ENCODE results near the gene SPTBN1. TPM values are rescaled to one million over a fixed set of nuclear protein-coding genes. Genes with fewer than 3 reads are reported as not detected.

The SPTBN1 gene
- total and polyA plus RNA-seq, 2 of the 13 experiments (the other 11 are each of a cell fraction or from before 2014, with no cell fraction given): 123 to 299 TPM

DNA sequence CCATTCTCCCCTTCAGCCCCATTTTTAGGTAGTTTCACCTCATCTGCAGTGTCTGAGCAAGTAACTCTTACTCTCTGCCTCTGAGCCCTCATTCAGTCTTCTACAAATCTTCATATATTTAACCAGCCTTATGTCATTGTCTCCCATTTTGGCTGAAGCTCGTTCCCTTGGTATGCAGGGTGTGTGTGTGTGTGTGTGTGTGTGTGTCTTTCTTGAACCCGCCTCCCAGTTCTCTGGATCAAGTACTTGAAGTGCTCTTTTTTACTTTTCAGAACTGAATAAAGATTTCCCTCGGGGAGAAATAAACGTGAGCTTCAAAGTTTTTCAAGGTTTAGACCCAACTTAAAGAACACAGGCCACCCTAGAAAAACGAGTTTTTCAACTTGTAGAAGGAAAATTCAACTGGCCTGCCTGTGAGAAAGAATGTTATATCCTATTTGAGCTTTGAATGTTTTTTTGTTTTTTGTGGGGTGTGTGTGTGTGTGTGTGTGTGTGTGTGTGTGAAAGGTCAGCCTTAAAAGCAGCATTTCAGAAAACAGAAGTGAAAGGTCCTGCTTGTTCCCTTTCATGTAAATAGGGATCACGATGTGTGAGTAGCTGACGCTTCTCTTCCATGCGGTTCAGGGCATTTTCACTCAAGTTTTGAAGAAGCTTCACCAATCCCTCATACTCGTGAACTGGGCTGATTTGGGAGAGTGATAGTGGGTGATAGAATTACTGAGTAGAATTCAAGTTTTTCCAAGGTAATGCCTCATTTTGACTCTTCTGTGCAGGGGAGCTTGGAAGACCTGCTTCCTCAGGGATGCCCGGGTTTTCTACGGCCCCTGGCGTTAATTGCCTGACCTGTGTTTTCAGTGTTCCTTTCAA, 216.7 kb downstream of the SPTBN1 start:
- in situ Hi-C loops (cut with HindIII; ENCODE audit: extremely low pct_ligation_motif_present, low pct_unique_long_range_greater_than_20kb) (no loop called here), intact Hi-C loops (cut with micrococcal nuclease; ENCODE audit: unreplicated experiment) (no loop called here)
- H3K4me1 ChIP-seq (ENCODE audit: insufficient read depth, low read length): peaks cover 60% of the 10 kb centered on the region
- no peaks in the 10 kb centered on the region for H4K20me1 ChIP-seq (ENCODE audit: insufficient read depth, low read length)
- H3K4me3 ChIP-seq (replicated peaks in 1 of 3; ENCODE audit: insufficient read depth in 1 of 3, low read depth in 2 of 3, low read length in 3 of 3): no peak overlapping the region
- H3K4me2 ChIP-seq (ENCODE audit: low read depth, low read length): no peak overlapping the region
- peaks cover 7 to 22% of the 10 kb centered on the region in 2 experiments for H3K36me3 ChIP-seq (replicated peaks in 1 of 2; ENCODE audit: control insufficient read depth in 1 of 2, insufficient read depth in 2 of 2, low read length in 2 of 2)
- no peak overlapping the region for H3K27ac ChIP-seq (ENCODE audit: extremely low read length, insufficient read depth, low read length)
- no peak overlapping the region for H3K9ac ChIP-seq (ENCODE audit: insufficient read depth, low read depth, low read length)
- DNase-seq (ENCODE audit: low spot score) (no peak), ATAC-seq (no peak), FAIRE-seq (no peak)
- no peaks in the 10 kb centered on the region for H3K9me3 ChIP-seq (ENCODE audit: low read length)
- H2AFZ ChIP-seq (ENCODE audit: low read length): no peak overlapping the region
- ChIA-PET POLR2A (no interaction called here), CTCF (ENCODE audit: low intra/inter-chr PET ratio, low total read pairs) (no interaction called here)
- TF ChIP-seq PAF1 (CRISPR knock-in tag; IDR thresholded peaks at IDR 0.05): peak; percentile 27; the same call in 1 of the 2 replicates
- TF ChIP-seq KDM5A (IDR thresholded peaks at IDR 0.05; ENCODE audit: borderline replicate concordance, low read length): no peak
- TF ChIP-seq ZNF160 (CRISPR knock-in tag; IDR thresholded peaks at IDR 0.05): no peak
- TF ChIP-seq NR2F1 (CRISPR knock-in tag; IDR thresholded peaks at IDR 0.05): 0 out of 4 replicates have a peak, but pooled peaks of 1 of the 2 experiments have one; percentile 17
- H3K27me3 ChIP-seq (ENCODE audit: control insufficient read depth in 1 of 2, insufficient read depth in 2 of 2, low read length in 2 of 2): no peaks in the 10 kb centered on the region
- no TSS peak for BruUV-seq (replicated peaks)
- H3K79me2 ChIP-seq (ENCODE audit: insufficient read depth, low read length): no peaks in the 10 kb centered on the region
- 90% methylated on average over 12 of the region's 12 CpGs for WGBS (ENCODE audit: low lambda C conversion rate)

DNA sequence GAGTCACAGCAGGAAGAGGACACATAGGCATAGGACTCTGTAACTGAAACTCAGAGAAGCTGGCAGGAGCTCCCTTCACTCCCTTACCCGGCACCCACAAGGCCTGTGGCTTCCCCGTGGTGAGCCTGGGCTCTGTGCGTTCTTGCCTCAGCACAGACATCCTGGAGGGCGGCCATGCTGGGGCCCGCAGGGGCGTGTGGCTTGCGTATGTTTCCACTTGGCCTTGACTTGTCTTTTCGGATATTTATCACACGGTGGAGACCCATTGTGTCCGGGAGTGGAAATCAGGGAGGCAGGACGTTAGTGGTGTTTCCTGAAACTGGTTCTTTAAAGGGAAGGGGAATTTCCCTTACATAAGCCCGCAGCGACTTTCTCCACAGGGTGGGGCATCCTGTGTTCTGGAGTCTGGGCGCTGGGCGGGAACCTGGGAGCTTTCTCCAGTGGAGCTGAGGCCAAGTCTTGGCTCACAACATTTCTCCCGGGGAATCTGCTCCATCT, 217.4 kb downstream of the SPTBN1 start:
- no peak overlapping the region for H3K4me2 ChIP-seq (ENCODE audit: low read depth, low read length)
- ATAC-seq (peak; percentile 2; the same call in 2 of the 3 replicates), DNase-seq (ENCODE audit: low spot score) (no peak), FAIRE-seq (no peak)
- no peak overlapping the region for H3K27ac ChIP-seq (ENCODE audit: extremely low read length, insufficient read depth, low read length)
- CTCF ChIA-PET (ENCODE audit: low intra/inter-chr PET ratio, low total read pairs): no interaction called here
- H4K20me1 ChIP-seq (ENCODE audit: insufficient read depth, low read length): no peaks in the 10 kb centered on the region
- no peaks in the 10 kb centered on the region for H3K9me3 ChIP-seq (ENCODE audit: low read length)
- no peaks in the 10 kb centered on the region for H3K27me3 ChIP-seq (ENCODE audit: control insufficient read depth in 1 of 2, insufficient read depth in 2 of 2, low read length in 2 of 2)
- 93% methylated on average over 16 of the region's 16 CpGs for WGBS (ENCODE audit: low lambda C conversion rate)
- peaks cover 53% of the 10 kb centered on the region for H3K4me1 ChIP-seq (ENCODE audit: insufficient read depth, low read length)
- peaks cover 3 to 15% of the 10 kb centered on the region in 2 experiments for H3K36me3 ChIP-seq (replicated peaks in 1 of 2; ENCODE audit: control insufficient read depth in 1 of 2, insufficient read depth in 2 of 2, low read length in 2 of 2)
- no peak overlapping the region for H2AFZ ChIP-seq (ENCODE audit: low read length)
- no peak overlapping the region for H3K9ac ChIP-seq (ENCODE audit: insufficient read depth, low read depth, low read length)
- no peak overlapping the region for H3K4me3 ChIP-seq (replicated peaks in 1 of 3; ENCODE audit: insufficient read depth in 1 of 3, low read depth in 2 of 3, low read length in 3 of 3)
- no peaks in the 10 kb centered on the region for H3K79me2 ChIP-seq (ENCODE audit: insufficient read depth, low read length)
- in situ Hi-C loops (cut with HindIII; ENCODE audit: extremely low pct_ligation_motif_present, low pct_unique_long_range_greater_than_20kb) (no loop called here), intact Hi-C loops (cut with micrococcal nuclease; ENCODE audit: unreplicated experiment) (no loop called here)
- BruUV-seq (replicated peaks): no TSS peak
- POLR2A ChIA-PET: no interaction called here
- TF ChIP-seq ZNF878 (CRISPR knock-in tag; IDR thresholded peaks at IDR 0.05): no peak
- TF ChIP-seq ZNF558 (CRISPR knock-in tag; IDR thresholded peaks at IDR 0.05; ENCODE audit: borderline replicate concordance): no peak
- TF ChIP-seq, protein P1, sequence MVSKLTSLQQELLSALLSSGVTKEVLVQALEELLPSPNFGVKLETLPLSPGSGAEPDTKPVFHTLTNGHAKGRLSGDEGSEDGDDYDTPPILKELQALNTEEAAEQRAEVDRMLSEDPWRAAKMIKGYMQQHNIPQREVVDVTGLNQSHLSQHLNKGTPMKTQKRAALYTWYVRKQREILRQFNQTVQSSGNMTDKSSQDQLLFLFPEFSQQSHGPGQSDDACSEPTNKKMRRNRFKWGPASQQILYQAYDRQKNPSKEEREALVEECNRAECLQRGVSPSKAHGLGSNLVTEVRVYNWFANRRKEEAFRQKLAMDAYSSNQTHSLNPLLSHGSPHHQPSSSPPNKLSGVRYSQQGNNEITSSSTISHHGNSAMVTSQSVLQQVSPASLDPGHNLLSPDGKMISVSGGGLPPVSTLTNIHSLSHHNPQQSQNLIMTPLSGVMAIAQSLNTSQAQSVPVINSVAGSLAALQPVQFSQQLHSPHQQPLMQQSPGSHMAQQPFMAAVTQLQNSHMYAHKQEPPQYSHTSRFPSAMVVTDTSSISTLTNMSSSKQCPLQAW (CRISPR knock-in tag; IDR thresholded peaks at IDR 0.05): peak; percentile 28; the same call in 1 of the 2 replicates
- TF ChIP-seq AGO2 (optimal IDR thresholded peaks at IDR 0.05; ENCODE audit: low read depth, low read length): peak; percentile 91
- peak; percentile 65 for TF ChIP-seq RBM22 (optimal IDR thresholded peaks at IDR 0.05; ENCODE audit: low read length)
- TF ChIP-seq HCFC1 (IDR thresholded peaks at IDR 0.05; ENCODE audit: low read depth, low read length): no peak
- TF ChIP-seq, protein P2, sequence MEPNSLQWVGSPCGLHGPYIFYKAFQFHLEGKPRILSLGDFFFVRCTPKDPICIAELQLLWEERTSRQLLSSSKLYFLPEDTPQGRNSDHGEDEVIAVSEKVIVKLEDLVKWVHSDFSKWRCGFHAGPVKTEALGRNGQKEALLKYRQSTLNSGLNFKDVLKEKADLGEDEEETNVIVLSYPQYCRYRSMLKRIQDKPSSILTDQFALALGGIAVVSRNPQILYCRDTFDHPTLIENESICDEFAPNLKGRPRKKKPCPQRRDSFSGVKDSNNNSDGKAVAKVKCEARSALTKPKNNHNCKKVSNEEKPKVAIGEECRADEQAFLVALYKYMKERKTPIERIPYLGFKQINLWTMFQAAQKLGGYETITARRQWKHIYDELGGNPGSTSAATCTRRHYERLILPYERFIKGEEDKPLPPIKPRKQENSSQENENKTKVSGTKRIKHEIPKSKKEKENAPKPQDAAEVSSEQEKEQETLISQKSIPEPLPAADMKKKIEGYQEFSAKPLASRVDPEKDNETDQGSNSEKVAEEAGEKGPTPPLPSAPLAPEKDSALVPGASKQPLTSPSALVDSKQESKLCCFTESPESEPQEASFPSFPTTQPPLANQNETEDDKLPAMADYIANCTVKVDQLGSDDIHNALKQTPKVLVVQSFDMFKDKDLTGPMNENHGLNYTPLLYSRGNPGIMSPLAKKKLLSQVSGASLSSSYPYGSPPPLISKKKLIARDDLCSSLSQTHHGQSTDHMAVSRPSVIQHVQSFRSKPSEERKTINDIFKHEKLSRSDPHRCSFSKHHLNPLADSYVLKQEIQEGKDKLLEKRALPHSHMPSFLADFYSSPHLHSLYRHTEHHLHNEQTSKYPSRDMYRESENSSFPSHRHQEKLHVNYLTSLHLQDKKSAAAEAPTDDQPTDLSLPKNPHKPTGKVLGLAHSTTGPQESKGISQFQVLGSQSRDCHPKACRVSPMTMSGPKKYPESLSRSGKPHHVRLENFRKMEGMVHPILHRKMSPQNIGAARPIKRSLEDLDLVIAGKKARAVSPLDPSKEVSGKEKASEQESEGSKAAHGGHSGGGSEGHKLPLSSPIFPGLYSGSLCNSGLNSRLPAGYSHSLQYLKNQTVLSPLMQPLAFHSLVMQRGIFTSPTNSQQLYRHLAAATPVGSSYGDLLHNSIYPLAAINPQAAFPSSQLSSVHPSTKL (CRISPR knock-in tag; IDR thresholded peaks at IDR 0.05): no peak
- no peak for TF ChIP-seq NFATC3 (CRISPR knock-in tag; IDR thresholded peaks at IDR 0.05)
